Esophagus muscularis mucosa (tissue), 4 donors: ENCODE measurements around the gene RETNLB.

ENCODE experiments used
- CTCF ChIP-seq, 3 experiments: fragments of 200-600 bp in 2 of 3; fragments of 450-650 bp in 1 of 3; sonication (generic) in 2 of 3; IDR thresholded peaks; one replicate each; pipeline ENCODE4 v1.5.1; 2017 to 2019; ENCODE audit warnings: antibody characterized with exemption in 3 of 3, mild to moderate bottlenecking in 2 of 3, moderate library complexity in 1 of 3
- EP300 ChIP-seq: sonication (generic); formaldehyde crosslinking; IDR thresholded peaks from one replicate; pipeline ENCODE4 v1.6.1; 2017; ENCODE audit warnings: antibody characterized with exemption
- POLR2A ChIP-seq: fragments of 450-650 bp; IDR thresholded peaks from one replicate; pipeline ENCODE4 v1.6.1; 2017; ENCODE audit warnings: antibody characterized with exemption, moderate library complexity, mild to moderate bottlenecking, low read depth
- POLR2AphosphoS5 ChIP-seq, 2 donors: sonication (generic); formaldehyde crosslinking; IDR thresholded peaks; one replicate each; pipeline ENCODE4 v1.6.1; 2017; ENCODE audit warnings: antibody characterized with exemption in 2 of 2

DNA sequence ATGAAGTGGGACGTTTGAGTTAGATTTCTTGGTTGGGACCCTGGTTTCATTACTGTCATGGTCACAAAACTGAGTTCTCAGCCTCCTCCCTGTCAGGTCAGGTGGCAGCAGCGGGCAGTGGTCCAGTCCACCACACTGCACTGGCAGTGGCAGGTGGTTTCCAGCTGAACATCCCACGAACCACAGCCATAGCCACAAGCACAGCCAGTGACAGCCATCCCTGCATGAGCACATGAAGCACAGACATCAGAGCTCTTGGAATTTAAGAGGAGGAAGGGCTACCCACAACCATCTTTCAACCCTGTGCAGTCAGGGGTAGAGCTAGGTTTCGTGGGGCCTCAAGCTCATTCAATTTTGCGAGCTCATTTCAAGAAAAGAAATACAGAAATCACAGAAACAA, 1.5 kb downstream of the RETNLB start:
- TF ChIP-seq CTCF (IDR thresholded peaks at IDR 0.05) (no peak), POLR2A (no peak), POLR2AphosphoS5 (IDR thresholded peaks at IDR 0.05) (no peak), EP300 (no peak)
